T1000 (cell line): ENCODE measurements around the gene RAB37.

Experiments used
- DNase-seq: peaks from one replicate; lab custom pipeline; 2025; ENCODE audit warnings: mixed read lengths; lab: John Stamatoyannopoulos, UW

The RAB37 gene

DNA sequence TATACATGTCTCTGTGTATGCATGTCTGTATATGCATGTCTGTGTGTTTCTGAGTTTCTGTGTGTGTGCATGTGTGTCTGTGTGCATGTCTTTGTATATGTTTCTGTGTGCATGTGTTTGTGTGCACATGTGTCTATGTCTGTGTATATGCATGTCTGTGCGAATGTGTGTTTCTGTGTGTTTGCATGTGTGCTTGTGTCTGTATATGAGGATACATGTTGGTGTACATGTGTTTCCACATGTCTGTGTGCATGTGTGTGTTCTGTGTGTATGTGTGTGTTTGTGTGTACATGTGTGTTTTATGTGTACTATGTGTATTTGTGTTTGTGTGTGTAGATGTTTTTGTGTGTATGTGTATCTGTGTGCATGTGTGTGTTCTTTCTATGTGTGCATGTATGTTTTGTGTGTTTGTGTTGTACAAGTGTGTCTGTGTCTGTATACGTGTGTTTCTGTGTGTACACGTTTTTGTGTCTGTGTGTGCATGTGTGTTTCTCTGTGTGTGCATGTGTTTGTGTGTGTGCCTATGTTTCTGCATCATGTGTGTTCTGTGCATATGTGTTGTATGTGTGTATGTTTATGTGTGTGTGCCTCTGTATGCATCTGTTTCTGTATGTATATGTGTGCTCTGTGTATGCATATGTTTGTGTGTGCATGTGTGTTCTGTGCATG, 8.9 kb upstream of the RAB37 start:
- DNase-seq = no peak

DNA sequence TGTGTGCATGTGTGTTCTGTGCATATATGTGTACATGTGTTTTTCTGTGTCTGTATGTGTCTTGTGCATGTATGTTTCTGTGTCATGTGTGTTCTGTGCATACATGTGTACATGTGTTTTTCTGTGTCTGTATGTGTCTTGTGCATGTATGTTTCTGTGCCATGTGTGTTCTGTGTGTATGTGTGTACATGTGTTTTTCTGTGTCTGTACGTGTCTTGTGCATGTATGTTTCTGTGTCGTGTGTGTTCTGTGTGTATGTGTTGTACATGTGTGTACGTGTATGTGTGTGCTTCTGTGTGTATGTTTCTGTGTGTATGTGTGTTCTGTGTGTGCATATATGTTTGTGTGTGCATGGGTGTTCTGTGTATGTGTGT, 8.4 kb upstream of the RAB37 start:
- DNase-seq = no peak

DNA sequence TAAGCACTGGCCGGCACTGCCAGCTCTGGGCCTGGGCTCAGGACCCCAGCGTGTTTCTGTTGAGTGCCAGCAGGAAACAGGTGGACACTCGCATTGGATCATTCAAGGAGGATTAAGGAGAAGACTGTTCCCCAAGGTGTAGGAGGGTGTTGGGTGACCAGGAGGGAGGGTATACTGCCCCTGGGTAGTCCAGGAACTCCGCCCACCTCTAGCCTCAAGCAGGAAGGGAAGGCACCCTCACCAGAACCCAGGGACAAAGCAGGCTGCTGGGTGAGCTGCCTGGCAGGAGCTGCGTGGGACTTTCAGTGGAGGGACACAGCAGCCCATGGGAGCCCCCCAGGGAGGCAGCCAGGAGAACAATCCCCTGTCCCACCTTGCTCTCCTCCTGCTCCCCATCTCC, 7.7 kb upstream of the RAB37 start:
- DNase-seq = no peak

DNA sequence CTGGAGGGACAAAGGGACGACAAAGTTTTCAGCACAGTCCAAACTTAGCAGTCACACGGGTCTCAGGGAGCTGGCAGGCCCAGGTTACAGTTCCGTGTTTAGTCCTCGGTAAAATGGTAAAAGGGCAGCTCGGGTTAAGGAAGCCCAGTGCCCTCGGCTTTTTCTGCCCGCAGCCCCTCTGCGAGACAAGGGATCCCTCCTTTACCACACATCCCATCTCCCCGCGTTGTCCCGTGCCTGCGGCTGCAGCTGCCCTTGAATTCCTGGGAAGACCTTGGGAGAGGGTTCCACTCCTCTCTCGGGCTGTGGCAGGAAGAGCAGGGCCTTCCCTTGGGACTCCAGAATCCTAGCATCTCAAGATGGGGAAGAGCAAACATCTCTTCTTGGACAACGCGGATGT, 7.2 kb upstream of the RAB37 start:
- DNase-seq = no peak

DNA sequence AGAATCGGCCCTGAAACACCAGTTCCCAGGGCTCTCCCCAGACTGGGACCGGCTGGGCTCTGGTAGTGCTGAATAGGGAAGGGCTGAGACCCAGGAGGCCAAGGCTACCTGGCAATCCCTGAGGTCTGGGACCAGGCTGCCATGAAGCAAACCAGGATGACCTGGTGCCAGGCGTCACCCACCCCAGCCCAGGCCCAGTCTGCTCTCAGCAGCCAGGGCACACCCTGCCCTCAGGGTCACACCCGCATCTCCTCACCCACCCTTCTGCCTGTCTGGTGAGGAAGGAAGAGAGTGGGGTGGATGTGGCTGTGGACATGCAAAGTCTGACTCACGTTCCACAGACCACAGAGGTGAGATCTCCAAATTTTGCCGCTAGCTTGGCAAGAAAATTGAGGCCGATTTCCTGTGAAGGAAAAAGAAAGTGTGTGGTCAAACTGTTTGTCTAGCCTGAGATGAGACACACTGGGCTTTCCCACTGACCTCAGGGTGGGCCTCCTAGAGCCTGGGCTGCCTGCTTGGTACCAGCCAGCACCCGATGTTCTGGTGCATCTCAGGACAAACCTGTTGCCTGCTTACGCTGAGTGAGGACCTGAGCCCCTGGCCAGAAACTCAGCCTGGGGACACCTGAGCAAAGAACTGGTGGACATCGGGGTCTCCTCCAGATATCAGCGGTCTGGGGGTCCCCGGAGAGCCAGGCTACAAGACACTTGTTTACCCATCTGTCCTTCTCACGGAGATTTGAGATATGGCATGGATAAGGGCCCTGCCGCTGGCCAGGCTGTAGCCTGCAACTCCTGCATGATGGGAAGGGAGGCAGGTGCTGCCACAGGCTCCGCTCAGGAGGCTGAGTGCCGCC, 6.3 kb upstream of the RAB37 start:
- DNase-seq = no peak

DNA sequence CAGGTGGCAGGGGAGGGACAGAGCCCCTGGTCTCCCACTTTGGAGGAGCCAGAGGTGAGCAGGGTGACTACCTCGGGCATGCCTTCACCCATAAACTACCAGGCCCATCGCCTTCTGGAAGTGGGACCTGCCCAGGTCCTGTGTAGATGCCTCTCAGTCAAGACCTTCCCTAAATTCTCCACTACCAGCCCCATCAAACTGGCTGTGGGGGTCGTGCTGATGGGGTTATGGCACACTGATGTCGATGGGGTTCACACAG, 5.8 kb upstream of the RAB37 start:
- no peak for DNase-seq

DNA sequence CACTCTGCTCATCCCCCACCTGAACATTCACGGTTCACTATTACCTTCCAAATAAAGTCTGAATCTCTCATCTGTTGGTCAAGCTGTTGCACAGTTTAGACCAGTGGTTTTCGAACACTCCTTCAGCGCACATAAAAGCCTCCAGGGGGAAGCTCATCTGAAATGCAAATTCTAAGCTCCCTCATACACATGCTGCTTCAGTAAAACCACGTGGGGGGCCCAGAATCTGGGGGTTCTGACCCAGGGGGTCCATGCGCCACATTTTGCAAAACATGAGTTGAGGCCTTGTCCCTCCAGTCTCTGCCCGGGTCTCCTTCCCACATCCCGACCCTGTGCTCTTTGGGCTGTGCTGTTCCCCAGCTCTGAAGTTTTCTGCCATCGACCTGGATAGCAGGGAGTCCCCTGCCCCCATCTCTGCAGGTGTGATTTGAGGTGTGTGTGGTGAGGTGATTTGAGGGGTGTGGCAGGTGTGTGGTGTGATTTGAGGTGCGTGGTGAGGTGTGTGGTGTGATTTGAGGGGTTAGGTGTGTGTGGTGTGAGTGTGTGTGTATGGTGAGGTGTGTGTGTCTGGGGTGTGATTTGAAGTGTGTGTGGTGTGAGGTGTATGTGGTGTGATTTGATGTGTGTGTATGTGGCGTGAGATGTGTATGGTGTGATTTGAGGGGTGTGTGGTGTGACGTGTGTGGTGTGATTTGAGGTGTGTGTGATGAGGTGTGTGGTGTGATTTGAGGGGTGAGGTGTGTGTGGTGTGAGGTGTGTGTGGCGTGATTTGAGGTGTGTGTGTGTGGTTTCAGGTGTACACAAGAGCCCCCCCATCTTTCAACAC, 4.8 kb upstream of the RAB37 start:
- no peak for DNase-seq

DNA sequence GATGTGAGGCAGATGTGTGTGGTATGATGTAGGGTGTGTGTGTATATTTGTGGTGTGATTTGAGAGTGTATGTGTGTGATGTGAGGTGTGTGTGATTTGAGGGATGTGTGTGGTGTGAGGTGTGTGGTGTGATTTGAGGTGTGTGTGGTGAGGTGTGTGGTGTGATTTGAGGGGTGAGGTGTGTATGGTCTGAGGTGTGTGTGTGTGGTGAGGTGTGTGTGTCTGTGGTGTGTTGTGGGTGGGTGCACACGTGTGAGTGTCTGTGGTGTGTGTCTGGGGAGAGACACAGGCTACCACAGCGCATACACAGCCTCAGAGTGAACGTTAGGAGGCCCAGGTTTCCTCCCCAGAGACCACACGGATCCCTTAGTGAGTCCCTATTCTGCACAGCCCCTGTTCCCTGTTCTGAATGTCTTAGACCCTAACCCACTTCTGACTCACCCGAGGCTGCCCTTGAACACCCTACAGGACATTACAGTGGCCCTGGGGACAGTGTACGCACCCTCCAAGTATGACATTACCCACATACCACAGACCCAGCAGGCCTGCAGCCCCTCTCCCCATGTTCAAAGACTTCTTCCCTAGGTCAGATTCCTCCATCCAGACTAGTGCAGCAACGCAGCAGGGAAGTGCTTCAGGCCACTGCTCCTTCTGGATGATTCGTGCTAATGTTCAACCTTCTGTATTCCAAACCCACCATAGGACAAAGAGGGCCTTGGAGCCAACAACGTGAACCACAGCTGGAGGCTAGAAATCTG, 3.5 kb upstream of the RAB37 start:
- DNase-seq = no peak

DNA sequence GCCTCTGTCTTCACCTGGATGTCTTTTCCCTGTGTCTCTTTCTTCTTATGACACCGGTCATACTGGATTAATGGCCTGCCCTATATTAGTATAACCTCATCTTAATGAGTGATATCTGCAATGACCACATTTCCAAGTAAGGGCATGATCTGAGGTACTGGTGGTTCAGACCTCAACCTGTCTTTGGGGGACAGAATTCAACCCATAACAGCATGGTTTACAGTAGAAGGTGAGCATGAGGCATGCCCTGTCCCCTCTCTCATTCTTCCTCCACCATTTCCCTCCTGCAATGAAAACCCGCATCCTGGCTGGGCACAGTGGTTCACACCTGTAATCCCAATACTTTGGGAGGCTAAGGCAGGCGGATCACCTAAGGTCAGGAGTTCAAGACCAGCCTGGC, 2.8 kb upstream of the RAB37 start:
- no peak for DNase-seq

DNA sequence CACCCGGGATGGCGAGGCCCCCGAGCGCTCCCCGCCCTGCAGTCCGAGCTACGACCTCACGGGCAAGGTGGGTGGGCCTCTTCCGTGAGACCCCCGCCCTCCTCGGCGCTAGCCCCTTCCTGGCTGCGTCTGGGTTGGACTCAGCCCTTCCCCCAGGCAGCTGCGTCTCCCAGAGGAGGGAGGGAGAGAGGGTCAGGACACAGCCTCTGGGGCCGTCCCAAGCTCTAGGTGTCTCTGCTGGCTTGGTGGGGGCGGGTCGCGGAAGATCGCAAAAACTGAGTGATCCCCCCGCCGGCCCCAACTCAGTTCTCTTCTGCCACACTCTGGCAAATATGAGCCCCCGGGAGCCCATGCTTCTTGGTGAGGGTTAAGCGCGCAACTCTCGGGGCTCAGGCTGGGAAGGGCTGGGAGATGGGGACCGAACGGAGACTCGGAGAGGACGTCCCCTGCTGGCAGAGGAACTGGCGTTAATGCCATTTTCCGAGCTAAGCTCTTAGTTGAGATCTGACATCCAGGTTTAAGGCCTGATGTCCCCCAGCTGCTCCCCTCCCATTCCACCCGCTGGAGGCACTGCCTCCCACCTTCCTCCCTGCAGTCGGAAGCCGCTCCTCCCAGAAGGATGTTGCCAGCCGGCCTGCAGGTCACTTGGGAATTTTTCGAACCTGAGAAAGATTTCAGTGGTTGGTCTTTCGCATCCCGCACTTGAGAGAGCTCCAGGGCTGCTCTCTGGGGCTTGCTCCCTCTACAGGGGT, 419 bp downstream of the RAB37 start:
- peak; percentile 94 for DNase-seq

DNA sequence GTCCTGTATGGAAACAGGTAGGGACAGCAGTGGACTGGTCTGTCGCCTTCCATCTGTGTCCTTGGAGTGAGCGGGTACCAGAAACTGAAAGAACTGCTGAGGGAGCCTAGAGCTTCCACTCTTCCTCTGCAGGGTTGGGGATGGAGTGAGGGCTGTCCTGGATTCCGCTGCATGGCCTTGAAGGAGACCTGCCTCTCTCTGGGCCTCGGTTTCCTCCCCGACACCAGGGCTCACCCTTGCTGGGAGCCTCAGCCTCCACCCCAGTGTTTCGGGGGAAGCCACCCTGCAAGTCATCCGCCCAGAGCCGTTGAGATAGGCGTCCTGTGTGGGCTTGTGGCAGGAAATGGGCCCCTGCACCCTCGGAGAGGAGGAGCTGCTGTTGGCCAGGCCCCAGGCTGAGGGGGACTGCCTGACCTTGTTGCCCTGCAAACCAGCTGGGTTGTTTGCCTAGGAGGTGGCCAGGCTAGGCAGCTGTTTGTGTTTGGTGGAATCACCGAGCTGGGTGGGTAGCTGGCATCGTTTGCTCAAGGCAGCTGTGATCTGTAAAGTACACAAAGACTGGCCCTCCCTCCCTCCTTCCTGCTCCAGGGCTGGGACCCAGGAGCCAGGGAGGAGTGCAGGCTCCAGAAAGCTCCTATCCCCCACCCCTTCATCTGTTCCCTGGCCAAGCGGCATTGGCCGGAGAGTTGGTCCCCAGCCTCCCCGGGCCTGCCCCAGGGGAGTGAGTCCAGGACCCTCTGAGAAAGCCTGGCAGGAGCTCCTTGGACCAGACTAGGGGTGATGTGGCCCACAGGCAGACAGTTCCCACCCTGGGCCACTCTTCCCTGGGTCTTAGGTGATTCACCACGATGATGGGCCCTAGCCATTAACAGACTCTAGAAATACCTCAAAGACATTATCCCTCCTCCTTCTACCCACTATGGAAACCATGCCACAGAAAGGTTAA, 1.3 kb downstream of the RAB37 start:
- peak; percentile 97 for DNase-seq

DNA sequence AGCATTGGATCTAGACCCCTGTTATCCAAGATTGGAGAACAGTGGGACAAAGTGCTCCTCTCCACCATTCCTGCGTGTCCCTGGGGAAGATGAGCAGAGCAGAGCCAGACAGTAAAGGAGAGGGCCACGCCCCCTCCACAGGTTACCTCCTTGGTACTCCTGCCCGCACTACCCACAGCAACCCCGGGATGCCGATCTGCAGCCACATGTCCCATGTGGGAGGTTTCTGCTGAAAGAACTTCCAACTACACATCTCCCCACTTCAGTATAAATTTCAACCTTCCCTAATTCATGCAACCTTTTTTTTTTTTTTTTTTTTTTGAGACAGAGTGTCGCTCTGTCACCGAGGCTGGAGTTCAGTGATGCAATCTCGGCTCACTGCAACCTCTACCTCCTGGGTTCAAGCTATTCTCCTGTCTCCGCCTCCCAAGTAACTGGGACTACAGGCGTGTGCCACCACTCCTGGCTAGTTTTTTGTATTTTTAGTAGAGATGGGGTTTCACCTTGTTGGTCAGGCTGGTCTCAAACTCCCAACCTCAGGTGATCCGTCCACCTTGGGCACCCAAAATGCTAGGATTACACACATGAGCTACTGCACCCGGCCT, 2.3 kb downstream of the RAB37 start:
- DNase-seq = peak; percentile 88

DNA sequence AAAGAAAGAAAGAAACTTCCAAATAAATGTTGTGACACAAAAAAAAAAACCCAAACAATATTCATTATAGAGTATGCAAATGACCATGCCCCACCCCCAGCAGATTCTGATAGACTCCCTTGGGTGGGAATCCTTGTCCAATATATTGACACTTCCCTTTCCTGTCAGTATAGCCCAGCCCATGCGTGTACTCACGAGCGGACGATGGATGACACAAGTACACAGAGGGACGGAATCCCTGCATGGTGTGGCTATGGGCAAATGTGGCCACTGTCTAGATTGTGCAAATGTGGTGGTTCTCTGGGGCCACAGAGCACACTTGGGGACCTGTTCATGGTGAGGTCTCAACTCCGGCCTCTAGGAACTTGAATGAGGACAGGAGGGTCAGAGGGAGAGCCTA, 3.1 kb downstream of the RAB37 start:
- DNase-seq = peak; percentile 94

DNA sequence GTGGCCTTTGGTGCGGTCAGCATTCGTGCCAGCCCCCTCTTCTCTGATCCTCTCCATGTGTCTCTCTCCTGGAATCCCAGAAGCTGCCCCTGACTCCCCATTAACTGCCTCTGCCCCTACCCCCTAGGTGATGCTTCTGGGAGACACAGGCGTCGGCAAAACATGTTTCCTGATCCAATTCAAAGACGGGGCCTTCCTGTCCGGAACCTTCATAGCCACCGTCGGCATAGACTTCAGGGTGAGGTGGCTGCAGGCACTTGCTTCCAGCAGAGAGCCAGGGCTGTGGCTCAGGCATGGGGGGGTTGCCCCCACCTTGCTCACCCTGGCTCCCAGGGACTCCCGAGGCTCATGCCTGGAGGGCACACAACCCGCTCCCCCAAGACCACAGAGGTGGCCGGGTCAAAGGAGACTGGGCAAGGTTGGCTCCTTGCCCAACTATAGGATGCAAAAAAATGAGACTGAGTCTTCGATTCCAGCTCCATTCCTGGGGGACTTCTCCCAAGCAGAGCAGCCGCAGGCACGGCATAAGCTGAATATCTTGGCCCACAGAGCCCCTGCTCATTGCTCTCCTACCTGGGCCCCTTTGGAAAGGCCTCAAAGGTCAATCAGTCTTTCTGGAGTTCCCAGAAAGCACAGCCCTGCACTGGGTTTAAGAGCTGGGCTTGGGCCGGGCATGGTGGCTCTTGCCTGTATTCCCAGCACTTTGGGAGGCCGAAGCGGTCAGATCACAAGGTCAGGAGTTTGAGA, 3.8 kb downstream of the RAB37 start:
- peak; percentile 94 for DNase-seq

DNA sequence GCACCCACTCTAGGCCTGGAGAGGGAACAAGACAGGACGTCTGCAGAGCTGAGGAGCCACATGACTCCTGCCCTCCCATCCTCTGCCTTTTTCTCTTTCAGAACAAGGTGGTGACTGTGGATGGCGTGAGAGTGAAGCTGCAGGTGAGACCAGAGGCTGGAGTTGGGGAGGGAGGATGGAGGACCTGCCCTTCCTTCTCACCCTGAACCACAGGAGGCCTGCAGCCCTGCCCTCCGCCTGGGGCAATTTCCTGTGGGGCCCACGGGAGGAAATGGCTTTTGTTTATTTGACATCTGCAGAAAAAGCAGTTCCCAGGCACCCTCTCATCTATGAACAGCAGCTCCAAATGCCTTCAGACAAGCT, 5.1 kb downstream of the RAB37 start:
- peak; percentile 92 for DNase-seq

DNA sequence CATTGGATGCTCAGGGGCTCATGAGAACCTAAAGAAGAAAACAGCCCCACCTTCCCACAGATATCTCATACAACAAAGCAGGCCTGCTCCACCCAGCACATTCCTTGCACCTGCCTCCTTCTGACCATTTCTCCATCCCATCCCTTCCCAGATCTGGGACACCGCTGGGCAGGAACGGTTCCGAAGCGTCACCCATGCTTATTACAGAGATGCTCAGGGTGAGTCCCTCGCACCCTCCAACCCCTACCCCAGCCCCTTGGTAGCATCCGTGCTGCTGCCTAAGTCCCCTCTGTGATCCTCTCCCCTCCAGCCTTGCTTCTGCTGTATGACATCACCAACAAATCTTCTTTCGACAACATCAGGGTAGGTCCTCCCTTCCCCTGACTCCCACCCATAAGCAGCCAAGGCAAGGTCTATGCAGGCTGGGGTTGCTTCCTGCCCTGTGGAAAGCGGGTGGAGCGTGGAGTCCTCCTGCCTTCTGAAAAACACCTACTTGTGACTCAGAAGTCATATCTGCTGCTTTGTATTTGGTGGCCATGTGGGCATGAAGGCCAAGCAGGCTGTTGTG, 6.0 kb downstream of the RAB37 start:
- DNase-seq = peak; percentile 89

DNA sequence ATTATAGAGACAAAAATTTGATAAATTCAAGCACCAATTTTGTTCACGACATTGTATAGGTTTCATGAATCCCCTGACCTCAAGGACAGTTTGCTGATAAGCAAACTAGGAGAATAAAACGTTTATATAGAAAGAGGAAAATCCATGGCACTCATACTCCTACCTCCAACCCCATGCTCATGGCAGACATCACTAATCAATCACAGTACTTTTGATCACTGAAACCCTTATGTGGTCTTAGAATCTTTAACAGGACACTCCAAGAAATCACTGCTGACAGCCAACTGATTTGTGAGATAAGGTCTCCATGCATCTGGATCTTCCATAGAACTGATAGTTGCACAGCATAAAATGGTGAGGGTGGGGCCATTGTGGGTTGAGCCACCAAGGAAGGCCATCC, 6.7 kb downstream of the RAB37 start:
- peak; percentile 91 for DNase-seq

DNA sequence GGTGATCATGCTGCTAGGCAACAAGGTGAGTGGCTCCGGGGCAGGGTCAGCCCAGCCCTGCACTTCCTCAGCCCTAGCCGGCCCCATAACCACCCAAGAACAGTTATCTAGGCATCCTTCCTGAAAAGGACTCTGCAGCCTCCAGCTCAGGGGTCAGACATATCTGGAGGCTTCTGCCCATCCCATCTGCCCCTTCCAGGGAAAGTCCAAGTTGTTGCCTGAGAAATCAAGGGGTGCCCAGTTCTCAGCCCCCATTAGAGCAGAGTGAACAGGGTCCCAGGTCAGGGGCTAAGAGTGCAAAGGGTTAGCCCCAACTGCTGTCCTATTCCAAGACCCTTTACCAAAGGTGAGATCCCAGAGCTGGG, 7.3 kb downstream of the RAB37 start:
- DNase-seq = peak; percentile 97
